Measurements from ENCODE around the gene ABCB10.
"Not testable (repeated sequence)": the region's sequence is repeated elsewhere in the genome, so short reads cannot be mapped to it uniquely, and the experiment has no call there.

Gene ABCB10

GRCh38 chr1:229570891-229571516 is 12.5 kb upstream of the ABCB10 start:
- no peak for DNase-seq

- DNase-seq: no peak
Measured at GRCh38 chr1:229570305-229570704, 11.8 kb upstream of the ABCB10 start.

- no peak for DNase-seq
Measured at GRCh38 chr1:229567109-229567868, 8.8 kb upstream of the ABCB10 start.

GRCh38 chr1:229563701-229564100 is 5.2 kb upstream of the ABCB10 start:
- no peak for DNase-seq

GRCh38 chr1:229563241-229563640 is 4.7 kb upstream of the ABCB10 start:
- no peak for DNase-seq

GRCh38 chr1:229562686-229563085 is 4.2 kb upstream of the ABCB10 start:
- DNase-seq: no peak

- no peak for DNase-seq
Measured at GRCh38 chr1:229561141-229561540, 2.6 kb upstream of the ABCB10 start.

GRCh38 chr1:229560124-229560523 is 1.6 kb upstream of the ABCB10 start:
- not testable (repeated sequence) for DNase-seq

GRCh38 chr1:229559336-229559801 is 862 bp upstream of the ABCB10 start:
- peak; percentile 2 for DNase-seq

GRCh38 chr1:229557913-229558414 is 543 bp downstream of the ABCB10 start:
- DNase-seq: peak; percentile 25

GRCh38 chr1:229557200-229557850 is 1.2 kb downstream of the ABCB10 start:
- DNase-seq: no peak

- no peak for DNase-seq
Measured at GRCh38 chr1:229554886-229555621, 3.5 kb downstream of the ABCB10 start.

- DNase-seq: no peak
Measured at GRCh38 chr1:229553621-229554130, 4.8 kb downstream of the ABCB10 start.

GRCh38 chr1:229552732-229553131 is 5.8 kb downstream of the ABCB10 start:
- DNase-seq: no peak

GRCh38 chr1:229550812-229551567 is 7.5 kb downstream of the ABCB10 start:
- DNase-seq: no peak

- no peak for DNase-seq
Measured at GRCh38 chr1:229547542-229547941, 11.0 kb downstream of the ABCB10 start.

GRCh38 chr1:229544587-229544986 is 13.9 kb downstream of the ABCB10 start:
- DNase-seq: no peak

GRCh38 chr1:229539863-229540506 is 18.5 kb downstream of the ABCB10 start:
- no peak for DNase-seq

- no peak for DNase-seq
Measured at GRCh38 chr1:229538945-229539344, 19.6 kb downstream of the ABCB10 start.

- DNase-seq: no peak
Measured at GRCh38 chr1:229537894-229538293, 20.6 kb downstream of the ABCB10 start.

GRCh38 chr1:229536982-229537381 is 21.5 kb downstream of the ABCB10 start:
- no peak for DNase-seq
